SK-N-SH (cell line): ENCODE measurements around the gene CRYBB3. TPM values are rescaled to one million over a fixed set of nuclear protein-coding genes. Genes with fewer than 3 reads are reported as not detected.
"Not testable (repeated sequence)": the region's sequence is repeated elsewhere in the genome, so short reads cannot be mapped to it uniquely, and the experiment has no call there.

Experiments used
- CTCF ChIA-PET: fragments of 300-600, 350-600 bp; formaldehyde crosslinking; extraction: SDS; loops from one replicate; lab custom pipeline; 2021; lab: Yijun Ruan, JAX
- POLR2A ChIA-PET: fragments of 350-600 bp; sonication (Branson Sonifier 250); formaldehyde crosslinking; extraction: SDS; loops from one replicate; lab custom pipeline; 2020; ENCODE audit warnings: antibody characterized with exemption, inconsistent platforms; lab: Yijun Ruan, JAX
- DNase-seq: peaks from one replicate; pipeline ENCODE4 v3.0.0; 2012
- H2AFZ ChIP-seq: fragments of 200-600 bp; sonication (generic); 2 replicates; pipeline ENCODE4 v1.8.1; 2016; ENCODE audit warnings: antibody characterized with exemption, mild to moderate bottlenecking, low read depth
- H3F3A ChIP-seq: fragments of 200-600 bp; sonication (generic); replicated peaks from 2 replicates; pipeline ENCODE3; 2016; ENCODE audit warnings: antibody characterized with exemption, mild to moderate bottlenecking; ENCODE audit not compliant: insufficient read depth
- H3K27ac ChIP-seq, 2 experiments: fragments of 200-500 bp in 1 of 2; fragments of 200-600 bp in 1 of 2; sonication (Bioruptor generic) in 1 of 2; sonication (generic), shearing (Covaris generic) in 1 of 2; 2 replicates each; pipeline versions ENCODE4 v1.5.1 to v1.6.1; 2014 to 2016; ENCODE audit warnings: low read depth in 2 of 2, inconsistent platforms in 1 of 2, low read length in 1 of 2, mild to moderate bottlenecking in 1 of 2, mixed read lengths in 1 of 2
- H3K27me3 ChIP-seq: fragments of 200-600 bp; sonication (generic), shearing (Covaris generic); 2 replicates; pipeline ENCODE4 v1.6.1; 2016; ENCODE audit warnings: mixed run types; ENCODE audit not compliant: insufficient read depth
- H3K36me3 ChIP-seq, 2 experiments: fragments of 200-500 bp in 1 of 2; fragments of 200-600 bp in 1 of 2; sonication (Bioruptor generic) in 1 of 2; sonication (generic) in 1 of 2; replicated peaks in 1 of 2; 2 replicates each; pipeline versions ENCODE3 to v1.5.1; 2014 to 2016; ENCODE audit warnings: low read length in 1 of 2, mild to moderate bottlenecking in 1 of 2; ENCODE audit not compliant: insufficient read depth in 2 of 2, control insufficient read depth in 1 of 2
- H3K4me1 ChIP-seq, 2 experiments: fragments of 200-500 bp in 1 of 2; fragments of 200-600 bp in 1 of 2; sonication (Bioruptor generic) in 1 of 2; sonication (generic), shearing (Covaris generic) in 1 of 2; 2 replicates each; pipeline versions ENCODE4 v1.5.1 to v1.6.1; 2014 to 2016; ENCODE audit warnings: low read depth in 1 of 2, low read length in 1 of 2, mixed run types in 1 of 2; ENCODE audit not compliant: insufficient read depth in 2 of 2, control insufficient read depth in 1 of 2
- H3K4me2 ChIP-seq: fragments of 200-600 bp; sonication (generic), shearing (Covaris generic); 2 replicates; pipeline ENCODE4 v1.6.1; 2017; ENCODE audit warnings: mixed run types
- H3K4me3 ChIP-seq, 2 experiments: fragments of 200-500 bp in 1 of 2; fragments of 200-600 bp in 1 of 2; sonication (Bioruptor generic) in 1 of 2; sonication (generic), shearing (Covaris generic) in 1 of 2; 2 replicates each; pipeline versions ENCODE4 v1.5.1 to v1.8.1; 2014 to 2016; ENCODE audit warnings: low read depth in 2 of 2, inconsistent platforms in 1 of 2, low read length in 1 of 2, mild to moderate bottlenecking in 1 of 2, mixed read lengths in 1 of 2, moderate library complexity in 1 of 2
- H3K79me2 ChIP-seq: fragments of 200-600 bp; sonication (generic); 2 replicates; pipeline ENCODE4 v1.8.1; 2017; ENCODE audit warnings: mild to moderate bottlenecking; ENCODE audit not compliant: insufficient read depth
- H3K9ac ChIP-seq: fragments of 200-600 bp; sonication (generic); 2 replicates; pipeline ENCODE4 v1.6.1; 2017; ENCODE audit warnings: mixed run types
- H3K9me2 ChIP-seq: fragments of 200-600 bp; sonication (generic); 2 replicates; pipeline ENCODE4 v1.6.1; 2017; ENCODE audit warnings: mixed run types
- H3K9me3 ChIP-seq: fragments of 200-600 bp; sonication (generic); 2 replicates; pipeline ENCODE4 v1.6.1; 2017; ENCODE audit warnings: mixed run types, mild to moderate bottlenecking, moderate library complexity
- H4K20me1 ChIP-seq: fragments of 200-600 bp; sonication (generic); 2 replicates; pipeline ENCODE4 v1.6.1; 2017; ENCODE audit warnings: mild to moderate bottlenecking, mixed run types; ENCODE audit not compliant: insufficient read depth
- FOSL2 ChIP-seq: IDR thresholded peaks from 2 replicates; pipeline ENCODE4 v1.4.0; 2012; ENCODE audit warnings: low read depth, mild to moderate bottlenecking, moderate library complexity, borderline replicate concordance
- FOXJ3 ChIP-seq: sonication (generic); formaldehyde crosslinking; IDR thresholded peaks from 2 replicates; pipeline ENCODE4 v1.5.1; 2020; ENCODE audit warnings: mild to moderate bottlenecking, missing genetic modification reagents
- TAF1 ChIP-seq: IDR thresholded peaks from 2 replicates; pipeline ENCODE4 v1.6.1; 2012; ENCODE audit warnings: low read depth, mild to moderate bottlenecking, low read length, moderate library complexity, borderline replicate concordance
- TCF12 ChIP-seq: IDR thresholded peaks from 2 replicates; pipeline ENCODE4 v1.4.0; 2012
- TEAD4 ChIP-seq: IDR thresholded peaks from 2 replicates; pipeline ENCODE4 v1.4.0; 2012; ENCODE audit warnings: mild to moderate bottlenecking, borderline replicate concordance; ENCODE audit not compliant: insufficient read depth
- WGBS: methylation state at CpG from one replicate; pipeline ENCODE4 v1.1.6; 2017; ENCODE audit warnings: low lambda C conversion rate; 5-methylcytosine and 5-hydroxymethylcytosine counted together
- polyA plus RNA-seq, 3 experiments: library from polyadenylated mRNA; depleted of rRNA; stranded (reverse); fragments of >200 nt; gene quantifications; 2 replicates each; pipeline ENCODE4 v1.2.3, GENCODE V29; 2012
- TF ChIP-seq, protein P1 (sequence below): IDR thresholded peaks from 2 replicates; pipeline ENCODE4 v1.6.1; 2012; ENCODE audit warnings: mild to moderate bottlenecking, low read depth, low read length, moderate library complexity
- TF ChIP-seq, protein P2 (sequence below): fragments of 150-350 bp; IDR thresholded peaks from 2 replicates; pipeline ENCODE4 v1.6.1; 2016; ENCODE audit warnings: mild to moderate bottlenecking, low read depth, low read length

CRYBB3 gene
- polyA plus RNA-seq, 1 of the 3 experiments (the other 2 are of a cell fraction) = 0.35 TPM

DNA sequence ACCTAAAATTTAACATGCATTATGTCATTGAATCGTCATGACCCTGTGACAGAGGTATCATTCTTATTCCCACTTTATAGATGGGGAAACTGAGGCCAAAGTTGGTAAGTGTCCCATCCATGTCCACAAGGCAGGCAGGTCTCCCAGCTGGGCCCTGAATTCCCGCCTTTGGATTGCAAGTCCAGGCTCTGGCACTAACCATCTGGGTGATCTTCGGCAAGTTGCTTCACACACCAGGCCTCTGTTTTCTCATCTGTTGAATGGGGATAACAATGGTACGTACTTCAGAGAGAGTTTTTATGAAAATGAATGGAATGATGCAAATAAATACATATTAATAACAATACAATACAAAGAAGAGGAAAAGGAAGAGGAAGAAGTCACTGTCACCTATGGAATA, 3.4 kb downstream of the CRYBB3 start:
- H3K27ac ChIP-seq = no peak overlapping the region
- H3K4me1 ChIP-seq = no peaks in the 10 kb centered on the region
- H3K9ac ChIP-seq = no peak overlapping the region
- H3K79me2 ChIP-seq = no peaks in the 10 kb centered on the region
- ChIA-PET POLR2A (interaction anchor here (0.6 kb wide), 1 partner anchor 247 kb away, joined by 8 read pairs; no protein-coding TSS in a partner anchor), CTCF (interaction anchor here (0.7 to 3.3 kb wide), 22 partner anchors 9 to 1127 kb away, joined by 3 to 42 read pairs (median 8); no protein-coding TSS in a partner anchor)
- no peak for DNase-seq
- no peaks in the 10 kb centered on the region for H3K27me3 ChIP-seq
- no peaks in the 10 kb centered on the region for H3K9me2 ChIP-seq
- no peaks in the 10 kb centered on the region for H3F3A ChIP-seq
- no peak overlapping the region for H3K4me2 ChIP-seq
- H4K20me1 ChIP-seq = peaks cover 7% of the 10 kb centered on the region; the same call in 1 of the 2 replicates
- H3K4me3 ChIP-seq = no peak overlapping the region
- H3K36me3 ChIP-seq = peaks cover 0 to 8% of the 10 kb centered on the region in 2 experiments
- WGBS = 80% methylated on average over 4 of the region's 4 CpGs
- H3K9me3 ChIP-seq = no peaks in the 10 kb centered on the region
- H2AFZ ChIP-seq = no peak overlapping the region
- no peak for TF ChIP-seq TAF1
- TF ChIP-seq, protein P1, sequence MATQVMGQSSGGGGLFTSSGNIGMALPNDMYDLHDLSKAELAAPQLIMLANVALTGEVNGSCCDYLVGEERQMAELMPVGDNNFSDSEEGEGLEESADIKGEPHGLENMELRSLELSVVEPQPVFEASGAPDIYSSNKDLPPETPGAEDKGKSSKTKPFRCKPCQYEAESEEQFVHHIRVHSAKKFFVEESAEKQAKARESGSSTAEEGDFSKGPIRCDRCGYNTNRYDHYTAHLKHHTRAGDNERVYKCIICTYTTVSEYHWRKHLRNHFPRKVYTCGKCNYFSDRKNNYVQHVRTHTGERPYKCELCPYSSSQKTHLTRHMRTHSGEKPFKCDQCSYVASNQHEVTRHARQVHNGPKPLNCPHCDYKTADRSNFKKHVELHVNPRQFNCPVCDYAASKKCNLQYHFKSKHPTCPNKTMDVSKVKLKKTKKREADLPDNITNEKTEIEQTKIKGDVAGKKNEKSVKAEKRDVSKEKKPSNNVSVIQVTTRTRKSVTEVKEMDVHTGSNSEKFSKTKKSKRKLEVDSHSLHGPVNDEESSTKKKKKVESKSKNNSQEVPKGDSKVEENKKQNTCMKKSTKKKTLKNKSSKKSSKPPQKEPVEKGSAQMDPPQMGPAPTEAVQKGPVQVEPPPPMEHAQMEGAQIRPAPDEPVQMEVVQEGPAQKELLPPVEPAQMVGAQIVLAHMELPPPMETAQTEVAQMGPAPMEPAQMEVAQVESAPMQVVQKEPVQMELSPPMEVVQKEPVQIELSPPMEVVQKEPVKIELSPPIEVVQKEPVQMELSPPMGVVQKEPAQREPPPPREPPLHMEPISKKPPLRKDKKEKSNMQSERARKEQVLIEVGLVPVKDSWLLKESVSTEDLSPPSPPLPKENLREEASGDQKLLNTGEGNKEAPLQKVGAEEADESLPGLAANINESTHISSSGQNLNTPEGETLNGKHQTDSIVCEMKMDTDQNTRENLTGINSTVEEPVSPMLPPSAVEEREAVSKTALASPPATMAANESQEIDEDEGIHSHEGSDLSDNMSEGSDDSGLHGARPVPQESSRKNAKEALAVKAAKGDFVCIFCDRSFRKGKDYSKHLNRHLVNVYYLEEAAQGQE = no peak
- TF ChIP-seq TEAD4 = no peak
- TF ChIP-seq TCF12 = no peak
- no peak for TF ChIP-seq FOSL2

DNA sequence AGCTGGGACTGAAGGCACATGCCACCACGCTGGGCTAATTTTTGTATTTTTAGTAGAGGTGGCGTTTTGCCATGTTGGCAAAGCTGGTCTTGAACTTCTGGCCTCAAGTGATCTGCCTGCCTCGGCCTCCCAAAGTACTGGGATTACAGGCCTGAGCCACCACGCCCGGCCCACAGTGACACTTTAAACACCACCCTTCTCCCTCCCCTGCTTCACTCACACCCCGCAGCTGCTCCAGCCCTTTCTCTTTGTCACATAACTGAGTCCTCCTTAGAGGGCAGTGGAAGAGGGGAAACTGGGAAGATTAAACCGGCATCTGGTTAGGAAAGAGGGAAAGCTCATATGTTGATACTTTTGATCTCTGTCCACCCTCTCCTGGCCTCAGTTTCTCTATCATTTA, 4.9 kb downstream of the CRYBB3 start:
- 86% methylated on average over 7 of the region's 7 CpGs for WGBS
- H3K36me3 ChIP-seq = not testable (repeated sequence)

DNA sequence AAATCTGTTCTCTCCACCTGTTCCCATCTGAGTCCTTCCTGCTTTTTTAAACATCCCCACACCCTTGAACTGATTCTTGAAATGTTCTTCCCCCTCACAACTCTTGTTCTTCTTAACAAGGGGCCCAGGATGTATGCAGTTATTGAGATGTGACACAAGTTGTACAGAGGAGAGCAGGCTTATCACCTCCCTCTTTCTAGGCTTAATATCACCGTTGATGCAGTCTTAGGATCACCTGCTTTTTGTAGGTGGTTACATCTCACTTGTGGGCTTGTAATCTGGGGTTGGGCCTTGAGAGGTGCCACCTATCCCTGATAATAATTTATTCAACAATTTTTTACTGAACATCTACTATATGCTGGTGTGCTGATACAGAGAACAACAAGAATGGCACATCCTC, 6.2 kb downstream of the CRYBB3 start:
- no peaks in the 10 kb centered on the region for H3K9me2 ChIP-seq
- DNase-seq = no peak
- no peak overlapping the region for H3K4me3 ChIP-seq
- H3K27me3 ChIP-seq = no peaks in the 10 kb centered on the region
- H3K79me2 ChIP-seq = no peaks in the 10 kb centered on the region
- no peaks in the 10 kb centered on the region for H3K9me3 ChIP-seq
- H3K27ac ChIP-seq = no peak overlapping the region
- 94% methylated on average over 1 of the region's 1 CpG for WGBS
- no peak overlapping the region for H2AFZ ChIP-seq
- ChIA-PET POLR2A (no interaction called here), CTCF (no interaction called here)
- no peak overlapping the region for H3K9ac ChIP-seq
- H3F3A ChIP-seq = no peaks in the 10 kb centered on the region
- peaks cover 0 to 8% of the 10 kb centered on the region in 2 experiments for H3K36me3 ChIP-seq
- TF ChIP-seq, protein P2, sequence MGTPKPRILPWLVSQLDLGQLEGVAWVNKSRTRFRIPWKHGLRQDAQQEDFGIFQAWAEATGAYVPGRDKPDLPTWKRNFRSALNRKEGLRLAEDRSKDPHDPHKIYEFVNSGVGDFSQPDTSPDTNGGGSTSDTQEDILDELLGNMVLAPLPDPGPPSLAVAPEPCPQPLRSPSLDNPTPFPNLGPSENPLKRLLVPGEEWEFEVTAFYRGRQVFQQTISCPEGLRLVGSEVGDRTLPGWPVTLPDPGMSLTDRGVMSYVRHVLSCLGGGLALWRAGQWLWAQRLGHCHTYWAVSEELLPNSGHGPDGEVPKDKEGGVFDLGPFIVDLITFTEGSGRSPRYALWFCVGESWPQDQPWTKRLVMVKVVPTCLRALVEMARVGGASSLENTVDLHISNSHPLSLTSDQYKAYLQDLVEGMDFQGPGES = no peak
- TF ChIP-seq TCF12 (no peak), FOXJ3 (CRISPR knock-in tag) (no peak)
- TF ChIP-seq, protein P1 = no peak
- no peaks in the 10 kb centered on the region for H3K4me1 ChIP-seq
- H3K4me2 ChIP-seq = no peak overlapping the region
- H4K20me1 ChIP-seq = peaks cover 7% of the 10 kb centered on the region; the same call in 1 of the 2 replicates

More for the DNA sequence above, 4.9 kb downstream of the CRYBB3 start:
- H3K9ac ChIP-seq, H3K27ac ChIP-seq, H3K9me3 ChIP-seq, H3K79me2 ChIP-seq, H3K4me2 ChIP-seq, H3K4me3 ChIP-seq, DNase-seq, H4K20me1 ChIP-seq, H3K27me3 ChIP-seq, POLR2A ChIA-PET, H3F3A ChIP-seq, H2AFZ ChIP-seq, H3K4me1 ChIP-seq, H3K9me2 ChIP-seq: not testable (repeated sequence)
- CTCF ChIA-PET = interaction anchor here (1.9 kb wide), 1 partner anchor 568 kb away, joined by 6 read pairs; no protein-coding TSS in a partner anchor
